ENCODE measurements around the gene ABCG1.

ABCG1 gene

GRCh38 chr21:42233067-42233961 lies 14.4 kb downstream of the ABCG1 start:
- DNase-seq, result no peak

- no peak for DNase-seq
Measured at GRCh38 chr21:42234041-42234440, 15.1 kb downstream of the ABCG1 start.

DNA sequence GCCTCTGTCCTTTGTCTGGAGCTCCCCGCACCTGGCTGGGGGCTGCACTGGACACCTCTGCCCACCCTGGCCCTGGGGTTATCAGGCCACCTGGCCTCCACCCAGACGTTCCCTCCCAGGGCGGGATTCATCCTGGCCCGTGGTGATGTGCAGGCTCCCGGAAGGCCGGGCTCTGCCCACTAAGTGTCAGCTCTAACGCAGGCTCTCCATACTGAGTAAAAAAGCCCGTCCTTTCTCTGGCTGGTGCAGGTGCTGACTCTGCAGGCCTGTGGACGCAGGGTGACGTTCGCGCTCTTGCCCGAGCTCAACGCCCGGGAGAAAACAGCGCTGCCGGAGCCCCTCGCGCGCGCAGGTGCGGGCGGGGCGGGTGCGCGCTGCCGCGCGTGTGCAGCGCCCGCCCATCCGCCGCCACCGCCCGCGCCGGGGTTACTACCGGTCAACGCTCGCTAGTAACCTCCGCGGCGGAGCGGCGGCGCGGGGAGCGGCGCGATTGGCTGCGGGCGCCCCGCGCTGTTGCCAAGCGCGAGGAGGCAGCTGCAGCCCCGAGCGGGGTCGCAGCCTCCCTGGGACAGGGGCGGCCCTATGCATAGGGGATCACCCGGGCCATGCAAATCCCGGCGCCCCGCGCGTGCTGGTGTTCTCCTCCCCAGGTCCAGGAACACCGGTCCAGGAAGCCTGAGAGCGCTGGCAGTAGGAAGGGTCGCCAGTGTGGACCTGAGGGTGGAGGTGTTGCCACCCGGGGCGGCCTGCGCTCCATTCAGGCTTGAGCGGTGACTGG lies 15.7 kb downstream of the ABCG1 start:
- no peak for DNase-seq

DNA sequence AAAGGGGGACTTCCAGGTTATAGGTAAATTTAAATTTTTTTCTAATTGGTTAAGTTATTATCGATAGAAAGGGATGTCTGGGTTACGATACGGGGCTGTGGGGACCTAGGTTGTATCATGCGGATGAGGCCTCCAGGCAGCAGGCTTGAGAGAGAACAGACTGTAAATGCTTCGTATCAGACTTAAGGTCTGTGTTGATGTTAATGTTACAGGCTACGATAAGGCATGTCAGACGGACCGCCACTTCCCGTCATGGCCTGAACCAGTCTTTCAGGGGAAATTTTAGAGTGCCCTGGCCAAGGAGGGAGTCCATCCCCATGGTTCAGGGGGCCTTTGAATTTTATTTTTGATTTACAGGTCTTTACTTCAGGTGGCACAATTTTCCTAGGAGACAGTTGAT lies 16.7 kb downstream of the ABCG1 start:
- DNase-seq, result no peak

- DNase-seq, result no peak
Measured at GRCh38 chr21:42236014-42236413, 17.1 kb downstream of the ABCG1 start.

DNA sequence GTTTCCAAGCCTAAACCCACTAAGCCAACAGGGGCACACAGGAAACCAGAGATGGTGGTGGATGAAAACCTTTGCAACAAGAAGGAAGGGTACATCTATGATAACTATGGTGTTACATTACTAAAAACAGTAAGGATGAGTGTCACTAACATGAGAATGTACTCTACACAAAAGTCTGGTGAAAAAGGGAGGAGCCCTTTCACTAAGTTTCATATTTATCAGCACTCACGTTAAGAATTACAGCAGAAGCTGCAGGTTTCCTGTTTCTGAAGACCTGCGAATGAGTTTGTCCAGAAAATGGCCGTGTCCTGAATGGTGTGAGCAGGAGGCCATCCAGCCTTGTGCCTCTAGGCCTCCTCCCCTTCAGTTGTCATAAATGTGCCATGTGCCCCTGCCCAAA lies 17.8 kb downstream of the ABCG1 start:
- DNase-seq, result no peak

- DNase-seq, result no peak
Measured at GRCh38 chr21:42237161-42237560, 18.2 kb downstream of the ABCG1 start.

DNA sequence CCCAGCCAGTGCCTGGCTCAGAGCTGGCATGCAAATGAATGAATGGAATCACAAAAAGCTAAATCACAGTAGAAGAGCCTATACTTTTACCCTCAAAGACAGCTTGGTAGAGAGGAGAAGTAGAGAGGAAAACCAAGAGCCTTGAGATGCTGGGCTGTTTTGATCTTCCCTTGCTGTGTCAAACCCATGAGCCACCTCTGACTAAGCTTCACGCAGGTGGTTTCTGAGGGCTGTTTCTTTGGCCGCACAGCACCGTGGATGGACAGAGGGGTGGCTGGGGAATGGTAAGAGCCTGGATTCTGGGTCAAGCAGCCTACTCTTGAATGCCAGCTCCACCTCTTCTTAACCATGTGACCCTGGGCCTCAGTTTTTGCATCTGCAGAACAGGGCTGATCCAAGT lies 18.6 kb downstream of the ABCG1 start:
- DNase-seq, result no peak

DNA sequence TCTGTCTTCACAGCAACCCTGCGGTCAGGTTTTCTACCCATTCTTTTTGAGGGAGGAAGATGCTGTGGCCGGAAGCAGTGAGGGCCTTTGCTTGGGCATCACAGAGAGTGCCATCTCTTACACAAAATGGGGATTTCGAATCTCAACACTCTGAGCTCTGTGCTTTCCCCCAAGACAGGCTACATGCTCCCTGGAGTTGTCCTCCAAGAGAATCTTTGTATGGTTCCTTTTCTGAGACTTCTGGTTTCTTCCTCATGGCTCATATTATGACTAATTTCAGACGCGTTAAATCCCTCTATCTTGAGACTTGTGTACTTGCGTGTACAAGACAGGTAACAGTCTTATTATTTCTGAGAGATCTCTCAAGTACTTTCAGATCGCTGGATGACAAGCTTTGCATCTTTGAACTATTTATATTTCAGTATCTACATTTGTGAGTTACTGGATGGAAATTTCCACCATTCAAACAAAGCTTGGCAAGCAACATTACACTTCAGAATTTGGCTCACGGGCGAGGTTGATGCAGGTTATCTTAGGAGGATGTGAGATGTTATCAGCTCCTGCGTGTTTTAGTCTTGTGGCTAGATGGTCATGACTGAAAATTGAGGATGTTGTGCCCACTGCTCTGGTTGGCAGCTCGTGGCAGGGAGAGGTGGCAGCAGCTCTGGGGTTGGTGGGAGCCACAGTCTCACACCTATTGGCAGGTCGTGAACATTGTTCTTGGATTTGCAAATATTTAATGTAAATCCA lies 19.4 kb downstream of the ABCG1 start:
- DNase-seq, result no peak

DNA sequence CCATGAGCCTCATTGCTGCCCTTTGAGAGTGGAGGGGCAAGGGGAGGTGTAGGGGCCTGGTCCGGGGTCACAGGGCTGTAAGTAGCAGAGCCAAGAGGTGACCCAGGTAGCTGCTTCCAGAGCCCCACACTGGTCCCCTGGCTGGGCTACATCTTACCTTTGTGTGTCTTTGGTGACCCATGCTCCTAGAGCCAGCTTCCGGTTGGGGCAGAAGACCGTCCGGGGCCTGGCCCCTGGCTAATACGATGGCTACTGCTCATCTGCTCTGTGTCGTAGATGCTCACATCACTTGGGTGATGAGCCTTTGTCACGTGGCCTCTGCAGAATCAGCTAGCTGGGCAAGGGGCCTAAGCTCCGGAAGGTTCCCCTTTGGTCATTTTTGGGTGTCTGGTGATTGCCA lies 20.6 kb downstream of the ABCG1 start:
- DNase-seq, result no peak

- DNase-seq, result no peak
Measured at GRCh38 chr21:42239973-42240372, 21.0 kb downstream of the ABCG1 start.

DNA sequence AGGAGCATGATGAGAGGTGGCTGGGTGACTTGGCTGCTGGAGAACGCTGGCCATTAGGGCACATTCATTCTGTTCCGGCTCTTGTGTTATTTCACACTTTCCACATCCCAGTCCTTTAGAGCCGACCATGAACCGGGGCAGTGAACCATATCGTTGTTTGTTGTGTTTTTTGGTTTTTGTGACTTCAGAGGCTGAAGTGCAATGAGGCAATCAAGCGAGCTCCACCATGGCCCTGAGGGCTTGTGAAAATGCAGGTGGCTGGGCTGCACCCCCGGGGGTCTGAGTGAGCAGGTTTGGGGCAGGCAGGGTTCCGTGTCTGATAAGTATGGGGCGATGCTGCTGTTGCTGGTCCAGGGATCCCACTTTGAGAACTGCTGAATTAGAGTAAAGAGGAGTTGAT lies 23.7 kb downstream of the ABCG1 start:
- DNase-seq, result no peak

DNA sequence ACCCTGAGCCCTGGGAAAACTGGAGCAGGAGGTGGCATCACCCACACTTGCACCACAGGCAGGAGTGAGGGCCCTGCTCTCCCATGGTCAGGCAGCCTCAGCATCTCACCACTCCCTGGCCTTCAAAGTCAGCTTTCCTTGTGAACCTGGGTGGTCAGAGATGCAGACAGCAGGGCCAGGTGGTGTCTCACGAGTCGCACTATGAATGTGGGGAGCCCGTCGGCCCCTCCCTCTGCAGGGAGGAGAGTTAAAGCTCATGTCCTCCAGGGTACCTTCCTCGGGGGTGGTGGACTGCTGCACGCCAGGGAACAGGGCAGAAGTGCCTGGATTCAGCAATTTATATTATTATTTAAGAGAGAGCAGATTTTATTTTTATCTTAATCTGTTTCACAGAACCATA lies 24.1 kb downstream of the ABCG1 start:
- no peak for DNase-seq

DNA sequence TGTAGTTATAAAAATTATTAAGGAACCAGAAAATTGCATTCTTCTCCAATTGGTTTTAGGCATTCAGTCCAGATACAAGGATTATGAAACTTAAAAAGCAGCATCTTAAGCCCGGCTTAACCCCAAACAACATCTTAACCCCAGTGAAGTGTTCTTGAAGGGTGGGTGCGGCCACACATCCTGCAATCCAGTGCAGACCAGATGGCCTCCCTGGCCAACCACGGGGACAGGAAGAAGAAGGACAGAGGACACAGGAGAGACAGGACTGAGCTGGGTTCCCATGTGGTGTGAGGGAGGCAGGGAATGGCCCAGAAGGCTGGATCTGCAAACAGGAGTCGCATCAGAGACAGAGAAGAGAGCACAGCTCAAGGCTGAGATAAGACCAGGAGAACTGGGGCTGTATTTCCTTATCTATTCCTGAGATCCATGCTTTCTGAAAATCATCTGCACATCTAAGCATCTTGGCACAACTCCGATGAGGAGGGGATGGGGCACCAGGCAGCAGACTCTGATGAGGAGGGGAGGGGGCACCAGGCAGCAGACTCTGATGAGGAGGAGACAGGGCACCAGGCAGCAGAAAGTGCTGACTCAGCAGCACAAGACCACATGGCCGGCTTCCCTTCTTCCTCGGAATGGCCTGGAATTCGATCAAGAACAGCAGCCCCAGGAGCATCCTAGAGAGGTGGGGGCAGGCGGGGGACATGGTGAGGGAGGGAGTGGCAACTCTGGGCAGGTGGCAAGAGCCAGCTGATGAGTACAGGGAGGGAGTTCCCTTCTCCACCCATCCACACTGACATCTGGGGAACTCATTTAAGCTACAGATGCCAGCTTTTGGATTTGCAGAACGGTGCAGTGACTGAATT lies 26.6 kb downstream of the ABCG1 start:
- DNase-seq, result no peak

DNA sequence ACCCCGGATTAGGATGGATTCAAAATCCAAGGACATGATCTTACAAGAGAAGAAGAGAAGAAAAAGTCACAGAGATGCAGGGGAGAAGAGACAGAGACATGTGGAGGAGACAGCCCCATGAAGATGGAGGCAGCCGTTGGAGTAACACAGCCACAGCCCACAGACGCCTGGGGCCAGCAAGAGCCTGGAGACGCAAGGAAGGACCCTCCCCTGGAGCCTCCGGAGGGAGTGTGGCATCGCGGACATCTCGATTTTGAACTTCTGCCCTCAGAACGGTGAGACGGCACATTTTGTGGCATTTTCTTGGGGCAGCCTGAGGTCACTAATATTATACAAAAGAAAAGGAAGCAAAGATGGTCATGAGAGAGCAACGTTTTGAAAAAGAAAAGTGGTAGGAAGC lies 28.8 kb downstream of the ABCG1 start:
- no peak for DNase-seq

- DNase-seq, result no peak
Measured at GRCh38 chr21:42248241-42248640, 29.3 kb downstream of the ABCG1 start.

GRCh38 chr21:42248783-42249597 lies 30.1 kb downstream of the ABCG1 start:
- no peak for DNase-seq

DNA sequence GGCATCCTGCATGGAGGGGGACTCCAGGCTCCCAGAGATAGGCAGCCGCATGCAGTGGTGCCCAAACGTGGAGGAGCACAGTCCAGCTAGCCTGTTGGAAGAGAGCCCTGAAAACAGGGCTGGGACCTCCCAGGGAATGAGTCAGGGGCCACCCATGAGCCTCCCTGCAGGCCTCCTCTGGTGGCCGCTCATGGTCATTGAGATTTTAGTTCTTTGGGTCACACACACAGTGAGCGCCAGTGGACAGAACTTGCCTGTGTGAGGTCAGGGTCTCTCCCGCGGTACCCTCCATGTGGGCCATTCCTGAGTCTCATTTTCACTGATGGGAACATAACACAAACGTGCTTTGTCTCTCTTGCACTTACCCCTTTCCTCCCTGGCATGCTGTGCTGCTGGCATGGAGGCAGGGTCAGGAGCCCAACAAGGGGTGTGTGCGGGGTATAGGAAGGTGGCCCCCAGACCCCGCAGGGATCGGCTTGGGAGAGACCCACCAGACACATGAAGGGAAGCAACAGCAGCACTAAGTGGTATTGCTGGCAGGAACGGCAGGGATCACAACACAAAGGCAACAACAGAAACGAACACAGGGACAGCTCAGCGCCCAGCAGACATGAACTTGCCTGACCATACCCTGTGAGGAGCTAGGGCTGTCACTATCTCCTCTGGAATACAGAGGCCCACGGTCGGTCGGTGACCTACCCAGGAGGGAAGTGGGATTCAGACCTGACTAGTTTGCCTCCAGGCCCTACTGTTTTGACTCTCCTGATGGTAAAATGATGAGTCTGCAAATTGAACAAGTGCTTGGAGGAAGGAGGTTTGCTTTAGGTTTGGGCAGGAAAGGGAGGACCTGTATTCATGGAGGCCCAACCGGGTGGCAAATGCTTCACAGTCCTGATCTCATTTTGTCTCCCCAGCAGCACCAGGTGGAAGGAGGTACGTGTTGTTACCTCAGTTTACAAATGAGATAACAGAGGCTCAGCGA lies 31.8 kb downstream of the ABCG1 start:
- no peak for DNase-seq

DNA sequence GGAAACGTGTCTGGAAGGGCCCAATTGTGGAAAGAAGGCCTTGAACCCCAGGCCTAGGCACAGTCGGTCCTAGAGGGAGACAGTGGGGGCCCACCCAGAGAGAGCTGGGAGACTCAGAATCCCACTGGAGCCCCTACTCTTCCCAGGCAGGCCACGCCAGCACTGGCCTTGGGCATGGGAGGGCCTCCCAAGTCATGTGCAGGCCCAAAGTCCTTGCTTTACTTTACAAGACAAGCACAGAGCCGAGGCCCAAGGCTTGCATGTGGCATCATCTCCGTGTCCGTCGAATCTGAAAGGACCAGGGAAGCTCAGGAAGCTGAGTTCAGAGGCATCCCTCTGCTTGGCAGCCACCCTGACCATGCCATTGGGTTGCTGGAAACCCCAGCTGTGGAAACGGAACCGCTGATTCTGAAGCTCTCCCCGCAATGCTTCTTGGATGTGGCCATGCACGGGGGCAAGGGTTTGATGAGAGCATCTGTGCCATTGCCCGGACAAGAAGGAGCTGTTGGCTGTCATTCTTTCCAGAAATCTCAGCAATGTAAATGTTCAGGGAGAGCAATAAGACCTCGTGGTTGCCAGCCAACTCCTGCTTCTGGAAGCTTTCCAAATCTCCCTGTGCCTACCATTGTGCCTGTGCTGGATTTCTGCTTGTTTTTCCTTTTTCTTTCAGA lies 32.8 kb downstream of the ABCG1 start:
- no peak for DNase-seq

DNA sequence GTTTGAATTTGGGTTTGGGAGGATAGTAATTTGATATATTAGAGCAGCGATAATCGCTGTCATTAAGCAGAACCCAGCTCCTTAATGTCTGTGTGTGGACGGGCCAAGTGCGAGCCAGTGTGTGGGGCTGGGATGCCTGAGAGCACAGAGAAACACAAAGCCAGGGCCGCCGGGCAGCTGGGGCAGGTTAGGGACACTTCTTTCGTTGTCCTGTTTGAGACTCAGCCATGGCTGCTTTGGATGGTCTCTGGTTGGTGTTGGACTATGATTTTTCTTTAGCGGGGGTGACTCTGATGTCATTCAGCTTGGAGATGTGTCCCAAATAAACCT lies 33.4 kb downstream of the ABCG1 start:
- no peak for DNase-seq

Measured in HCEC 1CT (cell line).